ENCODE data around the gene CASKIN2.

The CASKIN2 gene

GRCh38 chr17:75548813-75549212, 33.5 kb upstream of the CASKIN2 start:
- no peak for DNase-seq

DNA sequence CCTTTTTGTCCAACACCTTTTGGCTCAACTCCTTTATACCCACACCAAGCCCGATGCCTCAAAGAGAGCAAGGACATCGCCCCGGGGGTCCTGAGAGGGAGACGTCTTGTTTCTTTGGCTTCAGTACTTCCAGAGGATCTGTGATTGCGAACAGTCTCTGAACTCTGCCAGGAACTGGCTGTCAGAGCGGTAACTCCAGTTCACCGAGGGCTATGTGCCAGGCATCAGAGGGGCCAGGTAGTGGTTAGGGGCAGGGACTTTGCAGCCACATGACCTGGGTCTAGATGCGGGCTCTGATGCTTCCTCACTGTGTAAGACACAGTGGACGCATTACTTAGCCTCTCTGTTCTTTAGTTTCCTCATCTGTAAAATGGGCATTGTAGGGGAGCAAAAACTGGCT, 31.8 kb upstream of the CASKIN2 start:
- DNase-seq = no peak

- no peak for DNase-seq
These were observed 30.8 kb upstream of the CASKIN2 start for GRCh38 chr17:75546181-75546580.

DNA sequence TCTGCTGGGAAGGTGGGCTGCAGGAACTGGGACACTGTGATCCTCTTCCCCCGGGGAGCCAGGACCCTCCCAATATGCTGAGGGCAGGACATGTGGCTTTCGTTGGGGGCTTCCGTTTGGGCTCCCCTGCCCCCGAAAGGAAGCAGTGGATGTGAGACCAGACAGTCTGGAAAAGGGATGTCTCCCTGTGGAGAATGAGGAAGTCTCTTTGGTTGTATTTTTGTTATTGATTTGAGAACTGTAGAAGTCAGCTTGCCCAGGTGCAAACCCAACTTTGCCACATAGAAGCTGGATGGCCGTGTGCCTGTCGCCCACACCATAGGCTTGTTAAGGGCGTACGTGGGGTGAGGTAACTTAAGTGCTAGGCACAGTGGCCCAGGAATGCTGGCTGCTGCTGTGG, 28.9 kb upstream of the CASKIN2 start:
- DNase-seq = no peak

- DNase-seq = no peak
These were observed 27.5 kb upstream of the CASKIN2 start for GRCh38 chr17:75542728-75543336.

DNA sequence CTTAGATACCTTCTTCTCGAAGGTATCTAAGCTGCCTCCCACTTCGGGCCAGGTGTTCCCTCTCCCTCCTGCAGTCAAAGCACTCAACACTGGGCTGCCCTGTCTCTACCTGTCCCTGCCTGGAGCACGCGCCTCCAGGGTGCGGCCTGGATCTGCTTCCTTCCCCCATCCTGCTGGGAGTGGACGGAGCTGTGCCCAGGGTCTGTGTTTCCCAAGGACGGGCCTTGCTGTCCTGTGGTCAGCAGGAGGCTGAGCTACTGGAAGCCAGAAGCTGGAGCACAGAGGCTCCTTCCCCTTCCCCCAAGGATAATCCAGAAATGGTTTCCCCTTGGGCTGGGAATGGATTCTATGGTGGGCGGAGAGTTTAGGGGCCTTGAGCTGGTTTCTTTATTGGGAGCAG, 26.9 kb upstream of the CASKIN2 start:
- no peak for DNase-seq

GRCh38 chr17:75540923-75541503, 25.7 kb upstream of the CASKIN2 start:
- no peak for DNase-seq

DNA sequence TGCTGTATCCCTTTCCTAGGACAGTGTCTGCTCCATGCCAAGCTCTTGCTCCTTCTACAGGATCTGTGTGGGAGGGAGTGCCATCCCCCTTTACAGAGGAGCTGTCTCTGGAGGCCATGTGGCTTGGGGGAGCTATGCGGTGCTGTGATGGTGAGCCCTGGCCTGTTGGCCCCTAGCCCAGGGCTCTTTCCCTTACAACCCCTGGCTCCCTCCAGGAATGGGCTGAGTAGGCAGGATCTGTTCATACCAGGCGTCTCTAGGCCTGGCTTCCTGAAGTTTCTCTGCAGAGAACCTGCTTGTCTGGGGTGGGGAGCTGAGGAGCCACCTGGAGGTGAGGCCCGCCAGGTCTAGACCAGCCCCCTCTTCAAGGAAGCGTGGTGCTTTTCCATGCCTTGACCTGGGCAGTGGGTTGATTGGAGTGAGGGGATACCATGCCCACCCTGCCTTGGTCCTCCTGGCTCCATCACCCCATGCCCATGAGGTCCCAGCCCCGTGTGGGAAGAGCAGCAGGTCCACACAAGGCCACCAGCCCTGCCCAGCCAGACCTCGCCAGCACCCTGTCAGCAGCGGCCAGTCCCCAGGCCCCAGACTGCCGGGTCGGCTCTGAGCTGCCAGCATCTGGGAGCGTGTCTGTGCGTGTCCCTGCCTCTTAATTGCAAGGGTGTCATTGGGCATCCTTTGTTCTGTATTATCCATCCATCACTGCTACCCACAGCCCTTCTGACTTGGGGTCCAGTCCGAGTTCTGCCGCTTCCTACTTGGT, 24.8 kb upstream of the CASKIN2 start:
- DNase-seq = no peak

DNA sequence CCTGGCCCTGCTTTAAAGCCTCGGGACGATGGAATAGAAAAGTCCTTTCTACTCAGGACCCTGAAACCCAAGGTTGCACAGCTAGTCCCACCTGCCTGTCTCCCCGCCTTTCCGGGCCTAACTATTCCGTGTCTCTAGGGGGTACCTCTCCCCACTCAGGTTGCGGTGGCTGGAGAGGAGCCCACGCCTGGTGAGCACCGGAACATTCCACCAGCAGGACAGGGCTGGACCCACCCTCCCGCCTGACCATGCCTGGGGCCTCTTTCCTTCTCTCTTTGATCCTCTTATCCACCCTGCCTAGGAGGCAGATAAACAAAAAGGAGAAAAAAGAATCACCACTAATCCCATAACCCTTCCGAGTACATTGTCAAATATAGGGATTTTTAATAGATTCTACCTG, 21.0 kb upstream of the CASKIN2 start:
- no peak for DNase-seq

GRCh38 chr17:75535871-75536270, 20.5 kb upstream of the CASKIN2 start:
- no peak for DNase-seq

- DNase-seq = peak; percentile 8
These were observed 19.8 kb upstream of the CASKIN2 start for GRCh38 chr17:75535119-75535537.

DNA sequence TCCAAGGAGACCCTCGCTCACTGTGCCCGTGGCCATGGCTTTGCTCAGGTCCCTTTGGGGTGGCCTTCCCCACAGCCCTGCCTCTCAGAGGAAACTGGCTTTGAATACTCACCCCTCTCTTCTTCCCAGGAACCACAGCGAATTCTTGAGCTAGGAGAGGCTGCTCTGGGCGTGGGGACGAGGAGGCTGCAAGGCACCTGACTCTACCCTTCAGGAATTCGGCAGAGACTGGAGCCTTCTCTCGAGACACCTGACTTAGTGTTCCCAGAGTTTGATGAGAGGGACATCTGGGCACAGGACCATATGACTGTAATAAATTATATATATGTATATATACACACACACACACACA, 16.4 kb upstream of the CASKIN2 start:
- DNase-seq = no peak

- no peak for DNase-seq
These were observed 15.7 kb upstream of the CASKIN2 start for GRCh38 chr17:75530837-75531720.

- DNase-seq = no peak
These were observed 11.4 kb upstream of the CASKIN2 start for GRCh38 chr17:75526555-75527270.

DNA sequence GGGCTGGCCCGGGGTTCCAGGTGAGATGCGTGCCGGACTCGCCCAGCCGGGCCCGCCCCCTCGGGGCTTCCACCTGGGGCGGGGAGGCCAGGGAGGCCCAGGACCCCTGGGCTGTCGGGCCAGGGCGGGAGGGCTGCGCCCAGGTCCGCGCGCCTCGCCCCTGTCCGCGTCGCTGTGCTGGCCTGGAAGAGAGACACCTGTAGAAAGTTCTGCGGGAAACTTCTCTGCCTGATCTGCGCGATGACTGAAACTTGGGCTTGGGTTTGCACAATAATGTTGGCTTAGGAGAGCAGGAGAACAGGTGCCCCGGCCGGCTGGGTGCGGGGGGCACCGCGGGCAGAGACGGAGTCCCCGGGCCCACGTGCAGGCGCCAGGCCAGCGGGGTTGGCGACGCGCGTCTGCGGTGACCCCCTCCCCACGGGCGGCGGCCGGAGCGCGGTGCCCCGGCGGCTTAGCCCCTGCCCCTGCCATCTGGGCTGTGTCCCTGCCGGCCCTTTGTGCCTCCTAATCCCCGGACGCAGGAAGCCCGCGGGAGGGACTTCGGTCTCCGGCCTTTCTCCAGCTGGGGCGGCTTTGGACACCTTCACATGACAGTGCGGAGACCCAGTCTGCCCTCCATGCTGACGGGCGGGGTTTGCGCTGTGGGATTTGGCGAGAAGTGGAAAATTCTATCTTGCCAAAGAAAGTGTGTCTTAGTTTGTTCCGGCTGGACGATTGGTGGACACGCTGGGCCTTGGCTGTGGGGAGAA, 10.6 kb upstream of the CASKIN2 start:
- peak; percentile 41 for DNase-seq

DNA sequence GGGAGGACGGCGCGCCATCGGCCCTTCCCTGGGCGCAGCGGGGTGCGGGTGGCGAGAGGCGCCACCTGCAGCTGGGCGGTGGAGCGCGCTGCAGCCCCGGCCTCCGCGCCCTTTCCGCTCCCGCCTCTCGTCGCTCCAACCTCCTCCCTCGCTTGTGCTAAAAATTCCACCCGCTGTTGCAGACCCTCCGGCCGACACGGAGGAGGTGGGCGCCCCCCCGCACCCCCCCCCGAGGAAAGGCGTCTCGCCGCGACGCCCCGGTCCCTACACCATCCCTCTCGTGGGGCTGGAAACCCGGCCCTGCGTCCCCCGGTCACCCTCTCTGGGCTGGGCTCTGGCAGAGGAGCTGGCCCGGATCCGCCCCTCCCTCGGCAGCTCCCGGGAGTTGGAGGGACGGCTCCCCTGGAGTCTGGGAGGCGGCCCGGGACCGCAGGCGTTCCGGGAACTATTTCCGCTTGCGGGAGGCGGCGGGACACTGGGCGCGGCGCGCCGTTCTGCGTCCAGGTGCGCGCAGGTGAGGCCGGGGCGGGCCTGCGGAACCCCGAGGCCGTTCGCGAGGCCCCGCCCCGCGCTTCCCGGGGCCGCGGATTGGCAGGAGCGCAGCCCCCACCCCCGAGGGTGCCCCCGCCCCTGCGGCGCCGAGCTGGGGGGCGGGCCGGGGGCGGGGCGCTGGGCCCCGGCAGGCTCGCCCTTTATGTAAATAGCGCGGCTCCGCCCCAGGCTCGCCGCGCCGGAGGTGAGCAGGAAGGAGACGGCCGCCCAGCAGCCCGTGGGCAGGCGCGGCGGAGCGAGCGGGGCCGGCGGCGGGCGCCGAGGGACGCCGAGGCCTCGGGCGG, 9.9 kb upstream of the CASKIN2 start, which contains the start of gene LLGL2:
Gene LLGL2 (plus strand): TSS at position 728 of the 836 bp plus-strand sequence. CDS start 17,730 bp downstream, outside the sequence.
- peak; percentile 82 for DNase-seq

- no peak for DNase-seq
These were observed 9.1 kb upstream of the CASKIN2 start for GRCh38 chr17:75524269-75524969.

DNA sequence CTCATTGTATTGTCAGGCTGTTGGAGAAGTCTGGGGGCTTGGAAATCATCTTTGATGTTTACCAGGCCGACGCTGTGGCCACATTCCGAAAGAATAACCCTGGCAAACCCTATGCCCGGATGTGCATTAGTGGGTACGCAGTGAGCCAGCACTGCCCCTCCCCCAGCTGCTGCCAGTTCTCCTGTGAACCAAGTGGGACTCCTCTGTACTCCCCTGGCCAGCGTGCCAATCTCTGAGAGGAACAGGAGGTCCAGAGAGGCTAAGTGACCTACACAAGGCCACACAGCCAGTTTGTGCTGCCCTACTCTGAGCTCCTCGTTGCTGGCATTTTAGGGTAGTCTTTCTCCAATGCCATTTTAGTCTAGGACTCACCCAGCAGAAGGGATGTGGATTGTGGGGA, 8.3 kb upstream of the CASKIN2 start:
- no peak for DNase-seq

- DNase-seq = no peak
These were observed 6.8 kb upstream of the CASKIN2 start for GRCh38 chr17:75521951-75522727.

Measured in eye (tissue), 1 donor.